Inferior parietal cortex (tissue), 1 donor: ENCODE results near the gene CLEC4G.

Experiments used
- DNase-seq: peaks from one replicate; pipeline ENCODE4 v3.0.0-alpha.2; 2016; ENCODE audit errors: extremely low spot score

CLEC4G gene

GRCh38 chr19:7697721-7698287, 34.1 kb downstream of the CLEC4G start:
- no peak for DNase-seq

GRCh38 chr19:7694499-7694898, 37.4 kb downstream of the CLEC4G start:
- no peak for DNase-seq

GRCh38 chr19:7692417-7693088, 39.4 kb downstream of the CLEC4G start:
- DNase-seq = no peak

- DNase-seq = no peak
Observed at GRCh38 chr19:7691497-7691896, 40.4 kb downstream of the CLEC4G start.

GRCh38 chr19:7690779-7691258, 41.1 kb downstream of the CLEC4G start:
- no peak for DNase-seq

GRCh38 chr19:7689165-7689564, 42.7 kb downstream of the CLEC4G start:
- no peak for DNase-seq

- DNase-seq = no peak
Observed at GRCh38 chr19:7687177-7687576, 44.7 kb downstream of the CLEC4G start.

- no peak for DNase-seq
Observed at GRCh38 chr19:7685546-7686445, 46.1 kb downstream of the CLEC4G start.

- DNase-seq = no peak
Observed at GRCh38 chr19:7682175-7682855, 49.6 kb downstream of the CLEC4G start.

GRCh38 chr19:7681340-7682174, 50.4 kb downstream of the CLEC4G start:
- peak; percentile 43 for DNase-seq

- DNase-seq = peak; percentile 81
Observed at GRCh38 chr19:7680606-7681339, 51.1 kb downstream of the CLEC4G start, which contains the start of gene TRAPPC5. Gene TRAPPC5 (plus strand): TSS chr19:7680833. CDS start chr19:7682254, 1,421 bp downstream.

GRCh38 chr19:7679771-7680605, 51.9 kb downstream of the CLEC4G start:
- DNase-seq = no peak

- no peak for DNase-seq
Observed at GRCh38 chr19:7678971-7679751, 52.7 kb downstream of the CLEC4G start.
